ENCODE data around the gene NAP1L1.

NAP1L1 gene

DNA sequence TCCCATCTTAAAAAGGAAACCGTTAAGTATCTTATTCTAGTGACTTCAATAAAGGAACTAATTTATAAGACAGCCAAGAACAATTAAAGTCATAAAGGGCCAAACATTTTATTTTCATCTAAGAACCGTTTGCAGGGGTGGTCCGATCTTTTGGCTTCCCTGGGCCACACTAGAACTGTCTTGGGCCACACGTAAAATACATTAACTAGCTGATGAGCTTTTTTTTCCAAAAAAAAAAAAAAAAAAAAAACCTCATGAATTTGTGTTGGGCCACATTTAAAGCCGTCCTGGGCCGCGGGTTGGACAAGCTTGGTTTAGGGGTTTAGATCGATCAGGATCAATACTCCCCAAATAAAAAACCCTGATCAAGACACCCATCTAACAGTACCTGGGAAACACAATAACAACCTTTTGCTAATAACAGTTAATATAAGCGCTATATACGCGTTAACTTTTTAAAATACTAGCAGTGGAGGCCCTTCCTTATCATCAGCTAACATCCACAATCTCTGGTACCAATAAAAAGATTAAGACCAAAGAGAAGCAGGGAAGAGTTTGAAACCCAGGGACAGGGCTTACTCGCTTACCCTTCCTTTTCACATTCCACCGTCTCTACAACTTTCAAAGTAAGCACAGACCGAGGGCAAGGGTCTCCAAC is 1.1 kb downstream of the NAP1L1 start:
- no peak for DNase-seq (ENCODE audit: low read depth in 3 of 3)

- DNase-seq (ENCODE audit: low read depth in 3 of 3), result no peak
Observed at GRCh38 chr12:76081909-76082308, 2.6 kb downstream of the NAP1L1 start.

GRCh38 chr12:76080729-76081415 is 3.6 kb downstream of the NAP1L1 start:
- no peak for DNase-seq (ENCODE audit: low read depth in 3 of 3)

GRCh38 chr12:76080017-76080728 is 4.3 kb downstream of the NAP1L1 start:
- no peak for DNase-seq (ENCODE audit: low read depth in 3 of 3)

DNA sequence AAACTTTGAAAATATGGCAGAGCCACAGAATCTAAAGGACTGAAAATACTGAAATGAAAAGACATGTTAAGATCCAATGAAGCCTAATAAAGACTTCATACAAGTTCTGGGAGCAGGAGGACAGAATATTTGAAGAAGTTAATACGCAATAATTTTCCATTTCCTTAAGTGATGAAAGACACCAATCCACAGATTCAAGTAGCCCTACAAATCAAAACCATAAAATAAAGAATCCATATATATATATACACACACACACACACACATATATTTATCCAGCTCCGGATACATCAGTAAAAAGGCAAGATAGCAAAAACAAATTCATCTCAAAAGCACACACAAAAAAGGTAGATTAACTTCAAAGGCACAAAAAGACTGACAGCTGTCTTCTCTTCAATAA is 5.7 kb downstream of the NAP1L1 start:
- no peak for DNase-seq (ENCODE audit: low read depth in 3 of 3)

GRCh38 chr12:76075448-76075847 is 9.0 kb downstream of the NAP1L1 start:
- no peak for DNase-seq (ENCODE audit: low read depth in 3 of 3)

DNA sequence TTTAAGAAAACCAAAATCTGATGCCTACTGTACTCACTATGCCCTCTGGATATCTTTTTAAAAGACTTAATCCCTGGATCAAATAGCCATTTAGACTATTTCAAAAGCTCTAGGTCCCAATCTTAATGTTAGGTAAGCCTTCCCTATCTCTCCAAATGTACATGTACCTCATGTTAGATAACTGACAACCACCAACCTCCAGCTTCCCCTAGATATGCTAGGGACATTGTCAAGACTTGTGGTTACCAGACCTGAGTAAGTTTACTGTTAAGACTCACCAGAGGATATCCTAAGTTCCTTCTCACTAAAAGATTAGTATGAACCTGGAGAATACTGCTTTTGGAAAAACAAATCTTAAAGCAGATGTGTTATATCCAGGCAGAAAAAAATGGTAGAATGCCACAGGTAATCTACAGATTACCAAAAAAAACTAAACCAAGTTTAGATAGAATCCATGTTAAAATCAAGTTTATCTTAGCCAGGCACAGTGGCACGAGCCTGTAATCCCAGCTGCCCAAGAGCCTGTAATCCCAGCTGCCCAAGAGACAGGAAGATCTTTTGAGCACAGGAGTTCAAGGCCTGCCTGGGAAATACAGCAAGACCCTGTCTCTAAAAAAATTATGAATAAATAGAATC is 9.7 kb downstream of the NAP1L1 start:
- DNase-seq (ENCODE audit: low read depth in 3 of 3), result no peak

GRCh38 chr12:76073561-76073960 is 10.9 kb downstream of the NAP1L1 start:
- no peak for DNase-seq (ENCODE audit: low read depth in 3 of 3)

DNA sequence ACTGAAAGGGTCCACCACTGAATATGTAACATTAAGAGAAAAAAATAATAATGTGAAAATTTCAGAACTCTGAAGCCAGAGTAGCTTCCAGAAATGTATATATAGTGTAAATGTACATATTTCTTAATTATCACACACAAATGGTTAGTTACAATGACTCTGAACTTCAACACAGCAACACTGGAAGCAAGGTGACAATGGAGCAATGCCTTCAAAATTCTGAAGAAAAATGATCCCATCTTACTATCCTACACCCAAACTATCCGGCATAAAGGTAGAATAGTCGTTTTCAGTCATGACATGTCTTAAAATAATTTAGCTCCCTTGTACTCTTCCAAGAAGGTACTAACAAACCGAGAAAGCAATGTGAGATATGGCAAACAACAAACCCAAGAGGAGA is 11.9 kb downstream of the NAP1L1 start:
- no peak for DNase-seq (ENCODE audit: low read depth in 3 of 3)

DNA sequence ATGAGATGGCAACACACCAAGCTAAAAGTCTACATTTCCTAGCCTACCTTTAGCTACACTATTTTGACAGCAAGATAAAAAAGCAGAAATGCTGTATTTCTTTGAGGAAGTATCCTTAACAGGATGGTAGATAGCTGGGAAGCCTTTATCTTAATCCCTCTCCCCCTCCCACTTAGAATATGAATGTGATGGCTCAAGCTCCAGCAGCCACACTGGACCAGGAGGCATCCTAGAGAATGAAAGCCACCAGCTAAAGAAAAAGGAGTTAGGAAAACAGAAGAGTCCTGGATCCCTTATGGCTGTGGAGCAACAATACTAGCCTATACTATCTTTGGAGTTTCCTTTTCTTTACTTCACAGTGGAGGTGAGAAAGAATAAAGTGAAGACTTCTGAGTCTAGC is 15.1 kb downstream of the NAP1L1 start:
- DNase-seq (ENCODE audit: low read depth in 3 of 3), result no peak

GRCh38 chr12:76065917-76066316 is 18.6 kb downstream of the NAP1L1 start:
- DNase-seq (ENCODE audit: low read depth in 3 of 3), result no peak

- no peak for DNase-seq (ENCODE audit: low read depth in 3 of 3)
Observed at GRCh38 chr12:76064904-76065303, 19.6 kb downstream of the NAP1L1 start.

DNA sequence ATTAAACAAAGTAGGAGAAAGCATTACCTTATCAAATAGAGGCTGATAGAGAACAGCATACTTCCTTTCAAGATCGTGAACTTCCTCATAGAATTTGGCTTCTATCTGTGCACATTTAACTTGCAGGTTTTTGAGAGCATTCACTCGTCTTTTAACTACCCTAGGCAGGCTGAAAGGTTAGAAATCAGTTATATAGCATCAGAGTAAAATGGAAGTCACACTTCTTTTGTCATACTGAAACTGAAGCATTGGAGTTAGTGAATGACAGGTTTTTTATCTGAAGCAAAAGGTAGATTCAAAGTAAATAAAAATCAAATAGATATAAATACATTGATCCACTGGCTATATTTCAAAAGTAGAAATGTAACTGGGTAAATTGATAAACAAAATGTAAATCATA is 24.4 kb downstream of the NAP1L1 start:
- DNase-seq (ENCODE audit: low read depth in 3 of 3), result no peak

GRCh38 chr12:76057326-76057725 is 27.2 kb downstream of the NAP1L1 start:
- no peak for DNase-seq (ENCODE audit: low read depth in 3 of 3)

GRCh38 chr12:76055393-76055792 is 29.1 kb downstream of the NAP1L1 start:
- DNase-seq (ENCODE audit: low read depth in 3 of 3), result no peak

DNA sequence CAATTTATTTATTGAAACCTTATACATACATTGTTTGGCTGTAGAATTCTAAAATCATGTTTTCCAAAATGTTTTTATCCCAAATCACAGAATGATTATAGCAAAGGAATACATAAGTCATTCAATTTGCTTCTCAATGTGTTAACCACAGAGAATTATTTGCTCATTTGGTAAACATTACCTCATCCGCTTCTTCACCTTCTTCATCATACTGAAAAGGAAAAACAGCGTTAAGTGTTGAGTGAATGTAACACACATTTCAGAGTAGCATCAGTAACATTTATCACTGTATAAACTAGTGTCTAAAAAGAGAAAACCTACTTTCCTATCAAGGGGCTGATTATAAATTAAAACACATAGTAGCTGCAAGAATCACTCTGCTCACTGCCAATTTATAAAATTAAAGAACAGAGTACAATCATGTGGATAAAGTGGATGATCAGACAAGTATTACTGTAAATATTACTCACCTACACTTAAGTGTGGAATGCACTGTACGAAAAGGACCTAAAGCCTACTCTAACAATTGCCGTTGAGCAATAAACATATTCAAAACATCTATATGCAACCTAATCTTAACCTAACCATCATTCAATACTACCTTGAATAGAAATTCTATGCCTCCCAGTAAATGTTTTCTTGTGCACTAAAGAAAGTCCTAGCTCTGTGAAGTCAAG is 34.8 kb downstream of the NAP1L1 start:
- DNase-seq (ENCODE audit: low read depth in 3 of 3), result no peak

DNA sequence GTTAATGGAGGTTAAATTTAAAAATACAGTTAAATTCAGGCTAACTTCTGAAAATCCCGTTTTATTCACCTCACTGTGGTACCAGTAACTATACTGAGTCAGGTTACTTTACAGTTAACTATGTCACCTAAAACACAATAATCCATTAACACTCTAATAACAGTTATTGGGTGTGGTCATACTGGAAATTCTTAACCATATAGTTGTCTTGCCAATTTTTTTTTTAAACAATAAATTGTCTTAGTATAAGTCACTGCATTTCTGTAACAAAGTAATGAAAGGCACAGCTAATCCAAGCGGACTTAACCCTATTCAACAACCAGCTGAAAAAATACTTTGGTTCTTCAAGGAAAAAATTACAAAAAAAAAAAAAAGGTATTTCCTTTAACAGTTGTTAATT is 36.7 kb downstream of the NAP1L1 start:
- no peak for DNase-seq (ENCODE audit: low read depth in 3 of 3)

GRCh38 chr12:76047060-76047459 is 37.4 kb downstream of the NAP1L1 start:
- DNase-seq (ENCODE audit: low read depth in 3 of 3), result no peak

GRCh38 chr12:76043377-76043776 is 41.1 kb downstream of the NAP1L1 start:
- no peak for DNase-seq (ENCODE audit: low read depth in 3 of 3)

DNA sequence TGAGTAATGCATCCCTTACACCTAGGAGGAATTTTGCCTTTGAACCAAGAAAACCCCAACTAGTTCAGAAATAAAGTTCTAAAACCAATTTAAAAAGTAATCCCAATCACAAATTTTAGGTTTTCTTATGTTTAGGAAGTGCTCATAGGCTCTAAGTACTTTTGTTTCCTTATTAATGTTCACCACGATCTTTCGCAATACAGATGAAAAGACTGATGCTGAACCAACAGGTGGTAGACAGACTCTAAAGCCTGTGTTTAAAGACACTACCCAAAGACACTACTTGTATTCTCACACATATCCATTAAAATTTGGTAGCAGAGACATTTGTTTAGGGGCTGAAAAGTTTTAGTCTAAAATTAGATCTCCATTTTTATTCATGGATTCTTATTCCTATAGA is 42.3 kb downstream of the NAP1L1 start:
- no peak for DNase-seq (ENCODE audit: low read depth in 3 of 3)

DNA sequence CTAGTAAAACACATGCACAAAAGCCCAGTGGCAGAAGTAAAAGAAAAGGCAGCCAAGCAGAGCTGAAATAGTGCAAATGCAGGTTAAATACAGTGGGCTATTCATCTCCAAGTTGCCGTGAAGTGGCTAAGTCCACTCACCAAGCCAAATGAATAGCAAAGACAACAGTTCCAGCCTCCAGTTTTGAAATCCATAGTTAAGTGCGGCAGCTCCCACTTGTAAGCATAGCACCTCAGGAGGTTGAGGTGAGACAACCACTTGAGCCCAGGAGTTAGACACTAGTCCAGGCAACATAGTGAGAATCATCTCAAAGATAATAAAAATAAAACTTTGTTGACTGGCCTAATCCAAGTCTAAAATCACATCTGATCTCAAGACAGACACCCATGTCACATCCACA is 43.1 kb downstream of the NAP1L1 start:
- no peak for DNase-seq (ENCODE audit: low read depth in 3 of 3)

DNA sequence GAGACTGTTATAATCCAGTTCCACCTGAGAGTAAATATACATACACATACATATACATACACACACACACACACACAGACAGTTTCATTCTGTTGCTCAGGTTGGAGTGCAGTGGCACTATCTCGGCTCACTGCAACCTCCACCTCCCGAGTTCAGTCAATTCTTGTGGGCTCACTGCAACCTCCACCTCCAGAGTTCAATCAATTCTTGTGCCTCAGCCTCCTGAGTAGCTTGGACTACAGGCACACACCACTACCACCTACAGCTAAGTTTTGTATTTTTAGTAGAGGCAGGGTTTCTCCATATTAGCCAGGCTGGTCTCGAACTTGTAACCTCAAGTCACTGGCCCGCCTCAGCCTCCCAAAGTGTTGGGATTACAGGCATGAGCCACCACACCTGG is 44.0 kb downstream of the NAP1L1 start:
- no peak for DNase-seq (ENCODE audit: low read depth in 3 of 3)

Measured in stimulated activated CD4-positive, alpha-beta T cell treated with anti-CD3 and anti-CD28 coated beads, TNF-alpha, amount 100 ng/mL, for 48 hours (primary cell).